Stimulated activated CD4-positive, alpha-beta T cell treated with anti-CD3 and anti-CD28 coated beads, Interleukin-12 subunit alpha, Interleukin-12 subunit beta, amount 100 ng/mL, for 24 hours (primary cell): ENCODE data around the gene KRTAP12-1.

Experiments
- DNase-seq, 2 experiments: peaks; one replicate each; pipeline ENCODE4 v3.0.0-alpha.2; 2020; ENCODE audit warnings: low read depth in 2 of 2

Gene KRTAP12-1

GRCh38 chr21:44711327-44712202 lies 29.6 kb upstream of the KRTAP12-1 start, which contains the start of gene TSPEAR:
Gene TSPEAR (minus strand): TSS chr21:44711572. CDS start chr21:44711514, 58 bp downstream.
- DNase-seq, result no peak

- no peak for DNase-seq
Measured at GRCh38 chr21:44710756-44711326, 28.9 kb upstream of the KRTAP12-1 start.

GRCh38 chr21:44710294-44710665 lies 28.3 kb upstream of the KRTAP12-1 start:
- DNase-seq, result no peak

- DNase-seq, result no peak
Measured at GRCh38 chr21:44709426-44710293, 27.7 kb upstream of the KRTAP12-1 start.

GRCh38 chr21:44708866-44709425 lies 27.0 kb upstream of the KRTAP12-1 start:
- DNase-seq, result no peak

GRCh38 chr21:44708213-44708865 lies 26.4 kb upstream of the KRTAP12-1 start:
- DNase-seq, result no peak

- no peak for DNase-seq
Measured at GRCh38 chr21:44706706-44707581, 25.0 kb upstream of the KRTAP12-1 start.

- no peak for DNase-seq
Measured at GRCh38 chr21:44706026-44706705, 24.2 kb upstream of the KRTAP12-1 start.

GRCh38 chr21:44704636-44705001 lies 22.7 kb upstream of the KRTAP12-1 start:
- no peak for DNase-seq

- DNase-seq, result no peak
Measured at GRCh38 chr21:44703731-44704635, 22.0 kb upstream of the KRTAP12-1 start.

- DNase-seq, result no peak
Measured at GRCh38 chr21:44702973-44703730, 21.2 kb upstream of the KRTAP12-1 start.

- no peak for DNase-seq
Measured at GRCh38 chr21:44702111-44702972, 20.4 kb upstream of the KRTAP12-1 start.

- no peak for DNase-seq
Measured at GRCh38 chr21:44701541-44701940, 19.6 kb upstream of the KRTAP12-1 start.

GRCh38 chr21:44701023-44701400 lies 19.0 kb upstream of the KRTAP12-1 start:
- no peak for DNase-seq

- no peak for DNase-seq
Measured at GRCh38 chr21:44700101-44701022, 18.4 kb upstream of the KRTAP12-1 start.

GRCh38 chr21:44699502-44700001 lies 17.6 kb upstream of the KRTAP12-1 start:
- no peak for DNase-seq
